ENCODE data around the gene PANX2. TPM values are rescaled to one million over a fixed set of nuclear protein-coding genes. Genes with fewer than 3 reads are reported as not detected.

The PANX2 gene
- total and polyA plus RNA-seq, 4 donors: 0.39 to 14.8 (median 1.5) TPM

- TF ChIP-seq TAF1 (conservative IDR thresholded peaks at IDR 0.05) (no peak), YY1 (IDR thresholded peaks at IDR 0.05) (no peak), FOXA2 (IDR thresholded peaks at IDR 0.05) (no peak), MAX (IDR thresholded peaks at IDR 0.05) (no peak), RXRA (IDR thresholded peaks at IDR 0.05) (no peak), EGR1 (IDR thresholded peaks at IDR 0.05; ENCODE audit: low read depth in 2 of 2) (no peak), ZBTB33 (IDR thresholded peaks at IDR 0.05) (no peak), NR2F2 (IDR thresholded peaks at IDR 0.05) (no peak)
- no peaks in the 10 kb centered on the region for H3K27me3 ChIP-seq (ENCODE audit: control insufficient read depth in 4 of 4, insufficient read depth in 4 of 4, low read length in 3 of 4)
- no peak overlapping the region for H3K9ac ChIP-seq (ENCODE audit: low read depth in 1 of 2, low read length in 2 of 2)
- WGBS: 85% methylated on average over 14 of the region's 14 CpGs
- H3K36me3 ChIP-seq (ENCODE audit: control insufficient read depth in 4 of 4, insufficient read depth in 3 of 4, low read depth in 1 of 4, low read length in 3 of 4): peaks cover 23 to 63% (median 36%) of the 10 kb centered on the region in 4 donors
- DNase-seq (ENCODE audit: low spot score): no peak
- H3K4me3 ChIP-seq (ENCODE audit: low read depth in 1 of 3, low read length in 3 of 3): no peak overlapping the region
- H3K4me1 ChIP-seq (ENCODE audit: control insufficient read depth in 4 of 4, insufficient read depth in 4 of 4, low read length in 3 of 4): peaks cover 3 to 46% (median 33%) of the 10 kb centered on the region in 4 donors
- no peaks in the 10 kb centered on the region for H3K9me3 ChIP-seq (ENCODE audit: control insufficient read depth in 4 of 4, low read length in 3 of 4)
- no peak overlapping the region for H3K27ac ChIP-seq (ENCODE audit: low read depth in 1 of 2, low read length in 2 of 2)
Observed at GRCh38 chr22:50211147-50211546, 40.6 kb downstream of the PANX2 start.

- no peak overlapping the region for H3K4me3 ChIP-seq (ENCODE audit: low read depth in 1 of 3, low read length in 3 of 3)
- no peaks in the 10 kb centered on the region for H3K27me3 ChIP-seq (ENCODE audit: control insufficient read depth in 4 of 4, insufficient read depth in 4 of 4, low read length in 3 of 4)
- TF ChIP-seq HNF4G (IDR thresholded peaks at IDR 0.05) (no peak), YY1 (IDR thresholded peaks at IDR 0.05) (no peak), NR2F2 (IDR thresholded peaks at IDR 0.05) (no peak), GABPA (IDR thresholded peaks at IDR 0.05 in 1 of 2, conservative IDR thresholded peaks at IDR 0.05 in 1 of 2) (no peak), REST (IDR thresholded peaks at IDR 0.05) (no peak), FOXA2 (IDR thresholded peaks at IDR 0.05) (no peak), FOXA1 (IDR thresholded peaks at IDR 0.05) (no peak), ATF3 (IDR thresholded peaks at IDR 0.05) (no peak), TAF1 (conservative IDR thresholded peaks at IDR 0.05) (no peak), HNF4A (conservative IDR thresholded peaks at IDR 0.05) (no peak), CTCF (IDR thresholded peaks at IDR 0.05; ENCODE audit: low read depth, low read length, missing input control) (no peak), ZBTB33 (IDR thresholded peaks at IDR 0.05) (no peak), RAD21 (IDR thresholded peaks at IDR 0.05) (no peak), SP1 (IDR thresholded peaks at IDR 0.05) (no peak), JUND (IDR thresholded peaks at IDR 0.05) (no peak), EGR1 (IDR thresholded peaks at IDR 0.05; ENCODE audit: low read depth in 2 of 2) (no peak)
- H3K27ac ChIP-seq (ENCODE audit: low read depth in 1 of 2, low read length in 2 of 2): no peak overlapping the region
- WGBS: 81% methylated on average over 9 of the region's 9 CpGs
- DNase-seq (ENCODE audit: low spot score): no peak
- peaks cover 5 to 37% (median 21%) of the 10 kb centered on the region in 4 donors for H3K4me1 ChIP-seq (ENCODE audit: control insufficient read depth in 4 of 4, insufficient read depth in 4 of 4, low read length in 3 of 4)
- H3K36me3 ChIP-seq (ENCODE audit: control insufficient read depth in 4 of 4, insufficient read depth in 3 of 4, low read depth in 1 of 4, low read length in 3 of 4): peaks cover 32 to 78% (median 49%) of the 10 kb centered on the region in 4 donors
- no peaks in the 10 kb centered on the region for H3K9me3 ChIP-seq (ENCODE audit: control insufficient read depth in 4 of 4, low read length in 3 of 4)
- no peak overlapping the region for H3K9ac ChIP-seq (ENCODE audit: low read depth in 1 of 2, low read length in 2 of 2)
Observed at GRCh38 chr22:50213263-50213662, 42.7 kb downstream of the PANX2 start.
